Hematopoietic multipotent progenitor cell treated with erythropoietin and hydrocortisone succinate and interleukin-3 and kit ligand, for 8 days (in vitro differentiated cells): Measurements from ENCODE around the gene MDK.

Source experiments
- DNase-seq: peaks from one replicate; pipeline ENCODE4 v3.0.0-alpha.2; 2015

Gene MDK

DNA sequence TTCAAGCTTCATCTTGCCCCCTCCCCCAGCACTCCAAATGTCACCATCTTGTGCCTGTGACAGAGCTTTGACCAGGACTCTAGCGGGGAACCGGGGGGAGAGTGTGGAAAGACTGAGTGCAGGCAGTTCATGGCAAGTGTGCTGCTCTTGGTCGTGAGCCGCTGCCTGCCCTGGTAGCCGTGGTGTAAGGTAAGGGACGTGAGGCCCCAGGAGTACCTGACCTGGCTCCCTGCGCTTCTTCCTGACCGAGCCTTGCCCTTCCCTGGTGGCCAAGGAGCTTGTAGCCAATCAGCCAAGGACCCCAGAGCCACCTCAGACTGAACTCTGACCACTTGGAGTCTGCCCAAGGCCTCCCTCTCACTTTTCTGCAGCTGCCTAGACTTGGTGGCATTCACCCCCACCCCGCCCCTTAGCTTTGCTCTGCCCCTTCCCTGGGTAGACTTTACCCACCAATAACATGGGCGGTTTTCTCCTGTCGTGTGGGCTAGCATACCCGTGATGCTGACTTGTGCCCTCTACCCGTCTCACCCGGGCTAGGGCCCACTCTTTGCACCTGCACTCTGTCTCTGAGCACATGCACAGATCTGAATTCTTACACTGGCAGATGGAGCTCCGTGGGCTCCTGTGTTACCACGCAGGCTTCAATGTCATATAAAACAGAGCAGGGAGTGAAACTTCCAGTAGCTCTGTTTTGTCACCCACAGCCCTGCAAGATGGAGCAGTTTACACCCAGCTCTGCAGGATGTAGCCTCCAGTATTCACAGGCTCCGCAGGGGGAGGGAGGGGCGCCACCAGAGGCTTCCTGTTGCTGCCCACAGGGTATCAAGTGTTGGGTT lies 32.7 kb upstream of the MDK start:
- DNase-seq: no peak

DNA sequence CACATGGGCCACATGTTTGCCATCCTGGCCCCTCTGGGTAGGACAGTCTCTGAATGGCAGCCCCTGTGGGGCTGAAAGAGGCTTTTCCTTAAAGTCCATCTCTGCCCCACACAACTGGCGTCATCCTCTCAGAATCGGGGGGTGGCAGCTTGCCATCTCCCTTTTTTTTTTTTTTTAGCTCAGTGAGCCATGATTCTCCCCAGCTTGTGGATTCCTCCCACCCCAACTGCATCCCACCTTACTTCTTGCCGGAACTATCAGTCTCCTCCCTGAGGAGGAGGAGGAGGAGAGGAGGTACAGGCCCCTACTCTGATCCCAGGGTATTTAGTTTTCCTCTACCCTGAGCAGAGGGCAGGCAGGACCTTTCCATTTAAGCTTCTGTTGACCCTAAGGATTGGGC lies 30.8 kb upstream of the MDK start:
- no peak for DNase-seq

DNA sequence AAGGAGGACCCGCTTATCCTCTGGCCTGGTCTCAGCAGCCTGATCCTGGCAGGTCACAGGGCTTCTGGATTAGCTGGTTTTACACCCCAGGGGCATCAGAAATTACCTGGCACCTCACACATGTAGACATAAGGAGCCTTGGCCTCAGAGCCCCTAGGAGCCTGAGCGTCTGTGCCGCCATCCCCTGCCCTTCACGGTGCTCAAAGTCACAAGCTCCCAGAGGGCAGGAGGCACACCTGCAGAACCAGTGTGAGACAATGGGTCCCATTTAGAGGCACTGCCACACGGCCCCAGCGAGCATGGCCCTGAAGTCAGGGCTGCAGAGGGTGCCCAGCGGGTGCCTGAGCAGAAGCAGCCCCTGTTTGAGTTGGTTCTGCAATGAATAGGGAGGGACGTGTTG lies 30.3 kb upstream of the MDK start:
- DNase-seq: no peak

DNA sequence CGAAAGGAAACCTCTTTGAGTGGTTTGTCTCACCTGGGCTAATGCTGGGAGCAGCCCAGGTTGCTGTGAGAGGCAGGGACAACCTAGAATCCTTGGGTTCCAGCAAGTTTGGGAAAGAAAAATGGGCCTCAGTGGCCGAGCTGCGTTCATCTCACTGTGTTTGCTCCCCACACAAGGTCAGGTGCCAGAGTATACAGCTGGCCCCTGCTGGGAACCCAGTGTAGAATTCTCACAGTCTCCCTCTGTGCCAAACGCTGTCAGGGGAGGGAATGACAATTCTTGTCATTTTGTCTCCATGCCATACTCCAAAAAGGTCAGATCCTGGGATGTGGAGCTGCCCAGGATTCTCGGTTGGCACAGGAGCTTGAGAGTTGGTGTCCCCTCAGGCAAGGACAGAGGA lies 29.9 kb upstream of the MDK start:
- DNase-seq: no peak

DNA sequence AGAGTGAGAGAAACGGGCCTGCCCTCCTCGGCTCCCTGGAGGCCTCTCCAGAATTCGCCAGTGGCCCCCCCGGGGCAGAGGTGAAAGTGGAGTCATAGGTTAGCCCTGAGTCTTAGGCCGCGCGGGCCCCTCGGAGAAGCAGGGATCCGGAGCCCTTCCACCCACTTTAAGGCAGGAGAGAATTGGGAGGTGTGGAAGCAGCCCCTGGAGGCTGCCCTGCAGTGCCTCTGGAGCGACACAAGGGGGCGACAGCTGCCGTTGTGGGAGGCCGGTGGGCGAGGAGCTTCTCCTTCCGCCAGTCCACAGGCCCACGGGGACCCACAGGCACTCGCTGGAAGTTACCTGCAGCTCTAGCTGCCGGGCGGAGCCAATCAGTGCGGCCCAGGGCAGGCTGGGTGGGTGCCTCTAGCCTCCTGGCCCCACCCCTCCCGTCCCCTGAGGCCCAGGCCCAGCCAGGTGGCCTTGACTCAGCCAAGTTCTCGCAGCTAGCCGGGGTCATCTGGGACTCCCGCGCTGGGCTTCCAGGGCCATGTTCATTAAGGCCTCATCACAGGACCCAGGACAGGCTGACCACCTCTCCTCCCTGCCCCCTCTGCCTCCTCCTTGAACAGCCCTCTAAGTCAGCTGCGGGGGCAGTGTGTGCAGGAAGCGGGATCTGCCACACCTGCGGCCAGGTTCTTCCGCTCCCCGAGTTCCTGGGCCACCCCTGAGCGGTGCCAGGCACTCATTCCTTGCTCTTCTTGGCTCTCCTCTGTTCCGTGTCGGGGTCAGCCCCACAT lies 29.2 kb upstream of the MDK start:
- peak; percentile 53 for DNase-seq

DNA sequence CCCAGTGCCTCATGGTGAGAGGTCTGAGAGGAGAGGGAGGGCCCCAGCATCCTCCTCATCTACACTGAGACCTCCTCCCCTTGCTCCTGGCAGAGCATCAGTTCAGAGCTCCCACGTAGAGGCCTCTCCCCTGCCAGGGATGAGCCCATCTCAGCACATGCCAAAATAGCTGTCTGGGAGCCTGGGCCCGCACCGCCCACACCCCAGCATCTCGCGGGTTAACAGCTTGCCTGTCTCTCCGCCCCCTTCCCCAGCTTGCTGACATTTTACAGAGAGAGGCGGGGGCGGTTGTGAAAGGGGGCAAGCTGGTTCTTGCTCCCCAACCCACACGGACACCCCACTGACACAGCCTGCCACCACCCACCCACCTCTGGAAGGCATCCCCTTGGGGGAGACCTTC lies 27.8 kb upstream of the MDK start:
- no peak for DNase-seq

DNA sequence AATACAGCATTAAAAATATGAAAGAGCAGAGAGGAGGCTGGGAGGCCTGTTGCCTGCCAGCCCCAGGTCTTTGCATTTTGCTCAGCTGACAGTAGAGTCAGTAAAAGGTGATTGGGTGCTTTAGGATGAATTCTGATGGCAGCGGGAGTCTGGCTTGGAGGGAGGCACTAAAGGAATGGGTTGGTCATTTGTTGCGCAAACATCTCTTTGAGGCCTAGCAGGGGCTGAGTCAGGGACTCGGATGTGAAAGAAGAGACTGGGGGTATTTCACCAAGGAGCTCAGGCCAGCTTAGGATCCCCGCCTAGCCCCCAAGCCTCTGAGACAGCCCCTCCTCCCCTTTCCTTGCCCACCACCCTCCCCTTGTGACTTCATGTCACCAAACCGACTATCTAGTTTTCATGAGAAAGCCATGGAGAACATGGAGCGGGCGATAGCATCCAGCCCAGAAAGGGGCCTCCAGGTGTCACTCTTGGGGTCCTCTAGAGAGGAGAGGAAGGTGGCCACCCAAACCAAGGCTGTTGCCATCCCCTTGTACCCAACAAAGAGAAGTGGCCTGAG lies 24.5 kb upstream of the MDK start:
- no peak for DNase-seq

DNA sequence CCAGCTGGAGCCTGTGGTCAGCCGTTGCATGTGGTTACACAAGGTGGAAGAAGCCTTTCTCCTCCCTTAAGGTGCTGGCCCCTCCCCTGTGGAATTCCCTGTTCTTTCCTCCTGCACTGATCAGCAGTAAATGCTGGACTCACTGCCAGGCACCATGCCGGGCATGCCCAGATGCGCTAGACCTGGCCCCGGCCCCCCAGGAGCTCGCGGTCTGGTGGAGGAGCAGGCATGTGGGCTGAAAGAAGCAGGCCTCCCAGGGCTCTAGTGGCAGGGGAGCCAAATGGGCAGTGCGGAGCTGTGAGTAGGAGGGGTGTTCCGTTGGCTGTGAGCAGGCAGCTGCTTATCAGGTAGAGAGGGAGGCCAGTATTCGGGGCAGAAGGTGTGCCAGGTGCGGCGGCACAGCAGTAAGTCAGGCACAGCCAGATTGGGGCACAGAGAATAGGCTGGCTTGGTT lies 24.0 kb upstream of the MDK start:
- no peak for DNase-seq

DNA sequence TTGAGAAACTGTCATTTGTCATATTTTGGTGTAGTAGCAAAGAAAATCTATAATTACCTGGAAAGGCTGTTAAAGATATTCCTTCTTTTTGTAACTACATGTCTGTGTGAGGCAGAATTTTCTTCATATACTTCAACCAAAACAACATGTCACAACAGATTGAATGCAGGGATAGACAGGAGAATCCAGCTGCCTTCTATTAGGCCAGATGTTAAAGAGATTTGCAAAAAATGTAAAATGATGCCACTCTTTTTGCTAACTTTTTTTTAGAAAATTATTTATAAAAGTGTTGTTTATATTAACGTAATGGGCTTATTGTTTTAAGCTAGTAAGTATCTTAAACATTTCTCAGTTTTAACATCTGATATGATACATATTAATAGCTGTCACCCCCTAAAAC lies 21.5 kb upstream of the MDK start:
- DNase-seq: no peak

DNA sequence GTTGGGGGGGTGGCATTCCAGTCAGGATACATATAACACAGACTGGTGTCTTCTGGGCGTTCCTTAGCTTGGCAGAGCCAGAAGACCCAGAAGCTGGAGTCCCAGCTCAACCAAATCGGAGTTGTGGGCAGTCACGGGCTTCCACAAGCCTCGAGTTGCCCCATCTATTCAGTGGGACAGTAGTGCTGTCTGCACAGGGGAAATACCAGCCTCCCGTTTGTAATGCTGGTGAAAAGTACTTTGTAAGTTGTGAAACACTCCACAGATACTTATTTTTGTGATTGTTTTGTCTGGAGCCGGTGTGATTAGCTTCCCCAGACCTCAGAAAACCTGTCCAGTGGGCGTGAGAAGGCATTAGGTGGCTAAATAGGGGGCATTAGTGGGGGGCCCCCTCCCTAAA lies 20.6 kb upstream of the MDK start:
- peak; percentile 30 for DNase-seq

DNA sequence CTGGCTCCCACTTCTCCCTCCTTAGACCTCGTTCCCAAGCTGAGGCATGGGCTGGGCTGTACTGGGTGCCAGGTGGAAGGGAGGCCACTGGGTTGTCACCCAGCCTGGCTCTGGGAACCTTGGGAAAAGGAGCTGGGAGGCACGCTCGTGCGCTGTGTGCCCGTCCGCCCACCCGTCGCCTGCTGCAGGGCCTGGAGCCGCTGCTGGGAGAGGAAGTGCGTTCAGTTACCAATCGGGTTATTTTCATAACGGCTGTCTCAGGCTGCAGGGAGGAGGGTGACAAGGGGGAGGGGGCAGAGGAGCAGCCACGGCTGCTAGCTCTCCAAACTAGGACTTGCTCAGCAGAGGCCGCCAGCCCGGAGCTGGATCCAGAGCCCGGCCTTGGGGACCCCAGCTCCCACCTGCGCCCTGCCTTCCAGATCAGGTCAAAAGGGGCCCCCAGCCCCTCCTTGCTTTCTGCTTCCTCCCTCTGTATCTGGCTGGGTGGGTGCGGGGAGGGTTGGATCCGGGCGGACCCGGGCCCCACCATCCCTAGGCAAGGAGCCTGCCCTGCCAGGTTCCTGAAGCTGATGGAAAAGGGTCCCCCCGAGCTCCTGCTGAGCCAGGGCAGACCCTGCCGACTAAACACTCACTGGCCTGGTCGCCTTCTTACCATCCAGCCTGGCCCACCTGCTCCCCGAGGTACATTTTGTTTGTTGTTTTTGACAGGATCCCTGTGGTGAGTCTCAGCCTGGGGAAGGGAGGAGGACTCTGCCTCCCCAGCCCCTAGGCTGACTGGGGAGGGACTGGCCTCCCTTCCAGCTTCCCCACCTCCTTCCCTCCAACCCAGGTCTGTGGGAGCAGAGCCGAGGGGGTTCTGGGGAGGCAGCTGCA lies 19.9 kb upstream of the MDK start:
- peak; percentile 72 for DNase-seq

DNA sequence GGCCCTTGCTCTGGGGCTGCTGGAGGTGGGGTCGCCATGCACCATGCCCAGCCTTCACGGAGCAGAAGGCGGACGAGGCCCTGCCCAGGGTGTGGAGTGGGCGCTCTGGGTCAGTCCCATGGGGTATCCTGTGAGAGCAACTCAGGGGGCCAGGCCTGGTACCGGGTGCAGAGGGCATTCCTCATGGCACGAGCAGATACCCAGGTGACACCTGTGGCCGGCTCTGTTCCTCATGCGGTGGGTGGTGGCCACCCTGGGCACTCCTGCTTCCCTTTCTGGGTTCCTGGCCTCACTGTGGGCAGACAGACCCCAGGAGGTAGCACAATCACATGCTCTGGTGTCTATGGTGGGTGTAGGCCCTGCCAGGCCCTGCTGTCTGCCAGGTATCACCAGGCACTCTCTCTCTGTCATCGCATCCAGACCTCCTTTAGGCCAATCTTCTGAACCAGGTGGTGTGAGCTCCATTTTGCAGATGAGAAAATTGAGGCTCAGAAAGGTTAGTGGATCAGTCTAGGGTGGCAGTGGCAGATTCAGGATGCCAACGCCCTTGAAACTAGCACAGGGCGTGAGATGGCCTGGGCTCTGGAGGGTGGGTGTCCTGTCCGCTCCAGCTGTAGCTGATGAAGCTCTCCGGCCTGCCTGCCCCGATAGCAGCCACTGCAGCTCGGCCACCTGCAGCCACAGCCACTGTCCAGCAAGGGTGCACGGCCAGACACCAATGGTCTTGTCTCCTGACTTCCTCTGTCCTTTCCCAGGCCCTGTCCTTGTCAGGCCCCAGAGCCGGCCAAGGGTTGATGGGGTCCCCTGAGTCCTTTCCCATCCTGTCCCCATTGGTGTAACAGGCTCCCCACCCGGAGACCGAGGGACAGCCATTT lies 19.1 kb upstream of the MDK start:
- DNase-seq: no peak

DNA sequence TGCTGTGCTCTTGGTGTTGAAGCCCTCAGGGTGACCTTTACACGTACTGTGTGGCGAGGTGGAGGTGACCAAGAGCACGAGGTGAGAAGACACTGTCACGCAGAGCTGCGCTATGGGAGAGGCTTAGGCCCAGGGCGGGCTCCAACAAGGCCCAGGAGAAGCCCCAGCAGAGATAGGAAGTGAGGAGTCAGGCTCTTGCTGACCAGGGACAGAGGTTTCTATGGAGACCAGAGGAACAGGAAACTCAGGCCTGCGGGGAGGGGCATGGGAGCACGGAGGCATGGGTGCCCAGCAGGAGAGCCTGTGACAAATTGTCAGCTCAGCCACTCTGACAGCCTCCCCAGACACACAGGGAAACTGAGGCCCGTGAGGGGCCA lies 18.4 kb upstream of the MDK start:
- no peak for DNase-seq

DNA sequence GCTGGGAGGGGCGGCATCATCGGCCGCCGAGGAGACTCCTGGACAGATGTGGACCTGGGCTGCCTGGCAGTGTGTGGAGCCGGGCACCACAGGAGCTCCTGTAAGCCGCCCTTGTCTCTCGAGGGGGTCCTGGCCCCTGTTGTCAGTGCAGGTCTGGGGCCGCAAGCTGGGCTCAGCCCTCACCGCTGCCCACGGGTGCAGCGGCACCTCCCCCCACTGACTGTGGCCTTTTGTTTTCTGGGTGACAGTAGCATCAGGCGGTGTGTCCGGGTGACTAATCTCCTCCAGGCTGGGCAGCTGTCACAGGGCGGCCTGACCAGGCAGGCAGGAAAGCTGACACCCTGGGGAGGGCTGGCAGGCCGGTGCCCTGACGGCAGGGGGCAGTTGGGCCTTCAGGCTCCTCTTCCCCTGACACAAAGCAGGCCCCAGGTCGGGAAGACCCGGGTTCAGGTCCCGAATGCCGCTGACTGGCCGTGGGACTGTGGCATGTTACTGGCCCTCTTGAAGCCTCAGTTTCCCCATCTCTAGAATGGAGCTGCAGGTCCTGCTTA lies 17.9 kb upstream of the MDK start:
- no peak for DNase-seq

DNA sequence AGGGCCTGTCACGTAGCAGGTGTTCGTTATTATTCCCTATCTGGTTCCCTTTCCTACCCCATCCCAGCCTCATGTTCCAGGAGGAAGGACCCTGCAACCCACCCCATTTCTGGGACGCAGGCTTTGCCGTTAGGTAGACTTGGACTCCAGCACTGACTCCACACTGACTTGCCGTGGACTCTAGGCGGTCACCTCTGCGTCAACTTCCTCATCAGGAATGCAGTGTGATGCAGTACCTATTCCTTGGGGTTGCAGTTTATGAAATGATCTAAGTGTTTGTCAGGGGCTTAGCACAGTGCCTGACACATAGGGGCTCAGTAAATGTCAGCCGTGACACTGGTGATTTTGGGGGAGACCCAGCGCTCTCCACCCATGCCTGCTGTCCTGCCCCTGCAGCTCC lies 17.4 kb upstream of the MDK start:
- no peak for DNase-seq

DNA sequence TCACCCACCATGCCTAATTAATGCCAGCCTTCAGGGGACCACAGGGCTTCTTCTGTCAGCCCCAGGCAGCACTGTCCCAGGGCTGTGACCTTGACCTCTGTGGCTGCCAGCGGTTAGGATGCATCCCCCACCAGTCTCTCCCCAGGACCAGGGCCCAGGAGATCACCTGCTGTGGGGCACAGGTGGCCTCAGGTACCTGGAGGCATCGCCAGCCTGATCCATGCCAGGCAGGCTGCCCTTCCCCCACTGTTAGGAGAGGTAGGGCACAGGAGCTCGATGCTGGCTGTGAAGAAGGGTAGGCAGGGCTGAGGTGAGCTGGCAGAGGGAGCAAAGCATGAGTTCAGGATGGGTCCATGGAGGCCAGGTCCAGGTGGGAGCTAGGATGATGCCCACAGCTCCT lies 16.7 kb upstream of the MDK start:
- no peak for DNase-seq

DNA sequence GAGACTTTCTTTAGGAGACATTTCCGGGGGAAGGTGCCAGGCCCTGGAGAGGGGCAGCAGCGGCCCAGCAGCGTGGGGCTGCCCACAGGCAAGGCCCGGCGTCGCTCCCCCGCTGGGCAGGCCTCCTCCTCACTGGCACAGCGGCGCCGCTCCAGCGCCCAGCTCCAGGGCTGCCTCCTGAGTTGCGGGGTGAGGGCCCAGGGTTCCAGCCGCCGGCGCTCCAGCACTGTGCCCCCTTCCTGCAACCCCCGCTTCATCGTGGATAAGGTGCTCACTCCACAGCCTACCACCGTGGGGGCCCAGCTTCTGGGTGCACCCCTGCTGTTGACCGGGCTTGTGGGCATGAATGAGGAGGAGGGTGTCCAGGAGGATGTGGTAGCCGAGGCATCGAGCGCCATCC lies 15.2 kb upstream of the MDK start:
- no peak for DNase-seq

DNA sequence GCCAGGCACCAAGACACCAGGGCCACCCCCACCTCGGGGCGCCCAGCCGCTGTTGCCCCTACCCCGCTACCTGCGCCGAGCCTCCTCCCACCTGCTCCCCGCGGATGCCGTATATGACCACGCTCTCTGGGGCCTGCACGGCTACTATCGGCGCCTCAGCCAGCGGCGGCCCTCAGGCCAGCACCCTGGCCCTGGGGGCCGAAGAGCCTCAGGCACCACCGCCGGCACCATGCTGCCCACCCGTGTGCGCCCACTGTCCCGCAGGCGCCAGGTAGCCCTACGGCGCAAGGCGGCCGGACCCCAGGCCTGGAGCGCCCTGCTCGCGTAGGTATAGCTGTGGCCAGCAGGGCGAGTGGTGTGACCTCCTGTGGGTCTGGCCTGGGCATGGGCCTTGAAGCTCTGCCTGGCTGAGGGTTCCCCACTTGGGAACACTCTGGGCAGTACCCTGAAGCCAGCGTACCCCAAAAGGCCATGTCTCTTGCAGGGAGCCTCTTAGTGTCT lies 14.8 kb upstream of the MDK start:
- no peak for DNase-seq

DNA sequence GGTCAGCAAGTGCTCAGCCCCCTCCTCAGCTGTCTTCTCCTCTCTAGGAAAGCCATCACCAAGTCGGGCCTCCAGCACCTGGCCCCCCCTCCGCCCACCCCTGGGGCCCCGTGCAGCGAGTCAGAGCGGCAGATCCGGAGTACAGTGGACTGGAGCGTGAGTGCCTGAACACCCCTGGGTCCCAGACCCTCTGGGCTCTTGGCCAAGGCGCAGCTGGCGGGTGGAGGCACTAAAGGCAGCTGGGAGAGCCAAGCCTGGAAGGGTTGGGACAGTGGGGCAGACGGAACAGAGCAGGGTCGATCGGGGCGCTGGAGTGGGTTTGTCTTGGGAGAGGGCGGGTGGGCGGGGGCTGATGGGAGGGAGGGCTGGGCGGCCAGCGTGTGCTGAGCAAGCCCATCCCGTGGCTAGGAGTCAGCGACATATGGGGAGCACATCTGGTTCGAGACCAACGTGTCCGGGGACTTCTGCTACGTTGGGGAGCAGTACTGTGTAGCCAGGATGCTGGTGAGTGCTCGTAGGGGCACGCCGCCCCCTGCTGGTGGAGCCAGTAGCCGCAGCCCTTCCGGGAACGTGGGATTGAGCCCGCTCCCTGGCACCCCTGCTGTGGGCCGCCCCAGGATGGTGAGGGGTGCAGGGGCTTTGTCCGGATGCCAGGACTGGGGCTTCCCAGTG lies 14.1 kb upstream of the MDK start:
- peak; percentile 62 for DNase-seq

DNA sequence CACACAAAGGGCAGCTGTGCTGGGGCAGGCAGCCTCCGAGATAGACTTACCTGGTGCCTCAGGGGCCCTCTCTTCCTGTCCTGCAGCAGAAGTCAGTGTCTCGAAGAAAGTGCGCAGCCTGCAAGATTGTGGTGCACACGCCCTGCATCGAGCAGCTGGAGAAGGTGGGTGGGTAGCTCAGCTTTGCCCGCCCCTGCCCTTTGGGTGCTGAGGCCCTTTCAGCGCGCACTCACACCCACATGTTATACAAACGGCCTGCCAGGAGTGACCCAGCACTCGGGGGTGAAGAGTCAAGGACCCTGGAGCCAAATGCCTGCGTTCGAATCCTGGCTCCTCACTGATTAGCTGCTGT lies 13.6 kb upstream of the MDK start:
- DNase-seq: no peak
